Fibroblast of the aortic adventitia (primary cell): Measurements from ENCODE around the gene ZNF790. TPM values are rescaled to one million over a fixed set of nuclear protein-coding genes. Genes with fewer than 3 reads are reported as not detected.

Source experiments
- DNase-seq: peaks from one replicate; pipeline ENCODE4 v3.0.0-alpha.2; 2010; ENCODE audit warnings: low read depth
- H3K4me3 ChIP-seq: 2 replicates; pipeline ENCODE4 v1.5.1; 2011; ENCODE audit warnings: low read depth, mild to moderate bottlenecking, control low read depth, low read length, moderate library complexity
- total RNA-seq: library from RNA; depleted of rRNA; stranded (reverse); fragments of >200 nt; gene quantifications from 2 replicates; pipeline ENCODE4 v1.2.3, GENCODE V29; 2012; ENCODE audit warnings: low replicate concordance
- TF ChIP-seq, protein P1 (sequence below): IDR thresholded peaks from 2 replicates; pipeline ENCODE4 v1.5.1; 2011; ENCODE audit warnings: mild to moderate bottlenecking, low read length, control low read depth, inconsistent platforms; ENCODE audit not compliant: insufficient read depth

The ZNF790 gene
- total RNA-seq, 1 donor = 7.4 TPM

DNA sequence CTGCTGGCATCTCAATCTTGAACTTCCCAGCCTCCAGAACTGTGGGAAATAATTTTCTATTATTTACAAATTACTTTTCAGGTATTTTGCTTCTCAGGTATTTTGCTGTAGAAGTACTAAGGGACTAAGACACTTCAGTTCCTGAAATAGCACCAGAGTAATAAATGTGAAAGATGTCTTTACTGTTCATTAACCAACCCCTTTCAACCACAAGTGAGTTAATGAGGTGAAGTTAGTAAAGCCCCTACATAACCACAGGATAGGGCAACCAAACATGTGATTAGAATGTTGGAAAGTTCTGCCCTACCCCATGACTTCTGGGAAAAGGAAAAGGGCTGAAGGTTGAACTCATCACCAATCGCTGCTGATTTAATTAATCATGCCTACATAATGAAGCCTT lies 9.8 kb upstream of the ZNF790 start:
- TF ChIP-seq, protein P1, sequence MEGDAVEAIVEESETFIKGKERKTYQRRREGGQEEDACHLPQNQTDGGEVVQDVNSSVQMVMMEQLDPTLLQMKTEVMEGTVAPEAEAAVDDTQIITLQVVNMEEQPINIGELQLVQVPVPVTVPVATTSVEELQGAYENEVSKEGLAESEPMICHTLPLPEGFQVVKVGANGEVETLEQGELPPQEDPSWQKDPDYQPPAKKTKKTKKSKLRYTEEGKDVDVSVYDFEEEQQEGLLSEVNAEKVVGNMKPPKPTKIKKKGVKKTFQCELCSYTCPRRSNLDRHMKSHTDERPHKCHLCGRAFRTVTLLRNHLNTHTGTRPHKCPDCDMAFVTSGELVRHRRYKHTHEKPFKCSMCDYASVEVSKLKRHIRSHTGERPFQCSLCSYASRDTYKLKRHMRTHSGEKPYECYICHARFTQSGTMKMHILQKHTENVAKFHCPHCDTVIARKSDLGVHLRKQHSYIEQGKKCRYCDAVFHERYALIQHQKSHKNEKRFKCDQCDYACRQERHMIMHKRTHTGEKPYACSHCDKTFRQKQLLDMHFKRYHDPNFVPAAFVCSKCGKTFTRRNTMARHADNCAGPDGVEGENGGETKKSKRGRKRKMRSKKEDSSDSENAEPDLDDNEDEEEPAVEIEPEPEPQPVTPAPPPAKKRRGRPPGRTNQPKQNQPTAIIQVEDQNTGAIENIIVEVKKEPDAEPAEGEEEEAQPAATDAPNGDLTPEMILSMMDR = no peak
- no peak overlapping the region for H3K4me3 ChIP-seq
- no peak for DNase-seq

DNA sequence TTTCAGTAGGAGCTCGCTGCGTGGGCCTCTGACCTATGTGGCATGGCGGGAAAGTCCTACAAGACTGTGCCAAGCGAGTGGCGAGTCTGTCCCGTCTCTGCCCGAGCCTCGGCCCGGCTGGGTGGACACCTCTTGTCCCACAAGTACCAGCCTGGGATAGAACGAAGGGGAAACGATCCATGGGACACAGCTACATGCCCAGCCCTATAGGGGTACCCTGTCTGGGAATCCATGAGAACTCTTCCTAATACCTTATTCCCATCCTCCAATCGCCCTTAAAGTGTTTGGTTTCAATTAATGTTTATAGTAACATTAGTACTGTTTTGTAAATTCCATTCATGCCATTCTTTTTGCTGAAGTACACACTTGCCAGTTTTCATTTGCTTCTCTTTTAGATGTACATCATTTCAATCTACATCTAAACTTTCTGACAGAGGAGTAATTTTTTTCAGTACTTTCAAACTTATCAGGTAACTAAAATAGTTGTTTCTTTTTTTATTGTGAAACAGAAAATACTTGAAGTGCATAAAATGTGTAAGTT lies 667 bp upstream of the ZNF790 start:
- H3K4me3 ChIP-seq = peak overlapping the region; percentile 90
- TF ChIP-seq, protein P1 = no peak
- no peak for DNase-seq

DNA sequence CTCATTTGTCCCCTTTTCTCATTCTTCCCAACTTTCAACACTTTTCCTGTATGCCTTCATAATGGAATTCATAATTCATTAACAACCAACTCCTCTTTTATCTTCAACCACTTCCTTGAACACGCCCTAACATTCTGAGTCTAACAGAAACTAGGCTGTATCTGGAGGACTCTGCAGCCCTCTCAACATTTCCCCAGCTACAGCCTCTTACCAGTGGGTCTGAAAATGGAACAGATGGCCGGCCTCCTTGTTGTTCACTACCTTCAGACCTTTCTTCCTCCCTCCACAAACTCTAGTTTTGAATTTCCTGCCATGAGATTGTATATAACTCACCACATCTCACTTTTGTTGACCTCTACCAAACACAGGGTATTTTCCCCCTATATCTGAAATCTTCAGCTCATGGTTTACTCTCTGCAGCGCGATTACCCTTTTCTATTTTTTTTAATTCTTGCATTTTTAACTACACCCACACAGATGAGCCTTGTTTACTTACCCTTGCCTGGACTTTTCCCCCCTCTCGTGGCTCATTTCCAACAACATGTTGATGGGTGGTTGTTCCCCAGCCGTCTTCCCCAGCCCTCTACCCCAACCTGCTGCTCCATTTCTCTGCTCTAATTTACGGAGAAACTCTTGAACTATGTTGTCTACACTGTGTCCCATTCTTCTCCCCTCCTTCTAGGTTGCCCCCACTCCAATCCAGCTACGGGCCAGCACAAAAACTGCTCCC lies 846 bp downstream of the ZNF790 start:
- TF ChIP-seq, protein P1 = no peak
- peak overlapping the region; percentile 90 for H3K4me3 ChIP-seq
- DNase-seq = no peak

DNA sequence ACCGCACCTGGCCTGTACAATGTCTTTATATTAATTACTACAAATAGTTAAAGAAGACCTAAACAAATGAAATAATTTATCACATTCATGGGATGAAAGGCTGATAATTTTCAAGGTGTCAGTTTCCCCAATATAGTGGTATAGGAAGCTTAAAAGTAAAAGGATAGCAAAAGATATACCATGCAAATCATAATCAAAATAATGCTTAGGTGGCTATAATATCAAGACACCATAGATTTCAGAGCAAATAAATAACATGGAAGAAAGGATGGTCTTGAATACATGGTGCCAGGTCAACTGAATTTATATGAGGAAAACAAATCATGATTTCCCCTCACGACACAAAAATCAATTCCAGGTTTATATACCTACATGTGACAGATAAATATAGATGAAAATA lies 4.8 kb downstream of the ZNF790 start:
- no peak for DNase-seq
- H3K4me3 ChIP-seq = no peak overlapping the region
- TF ChIP-seq, protein P1 = no peak

DNA sequence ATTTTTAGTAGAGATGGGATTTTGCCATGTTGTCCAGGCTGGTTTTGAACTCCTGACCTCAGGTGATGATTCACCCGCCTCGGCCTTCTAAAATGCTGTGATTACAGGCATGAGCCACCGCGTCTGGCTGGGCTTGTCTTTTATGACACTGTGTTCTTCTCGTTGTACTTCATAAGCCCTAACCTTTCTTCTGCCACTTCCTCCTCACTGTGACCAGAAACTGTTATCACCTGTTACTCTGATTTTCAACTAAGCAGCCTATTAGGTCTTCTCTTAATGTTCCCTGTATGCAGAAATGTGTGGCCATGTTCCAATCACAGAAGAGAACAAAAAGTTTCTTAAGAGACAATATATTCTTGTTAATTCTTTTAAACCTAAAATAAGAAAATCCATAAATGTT lies 16.4 kb downstream of the ZNF790 start:
- DNase-seq = no peak
- H3K4me3 ChIP-seq = no peak overlapping the region
- TF ChIP-seq, protein P1 = no peak

DNA sequence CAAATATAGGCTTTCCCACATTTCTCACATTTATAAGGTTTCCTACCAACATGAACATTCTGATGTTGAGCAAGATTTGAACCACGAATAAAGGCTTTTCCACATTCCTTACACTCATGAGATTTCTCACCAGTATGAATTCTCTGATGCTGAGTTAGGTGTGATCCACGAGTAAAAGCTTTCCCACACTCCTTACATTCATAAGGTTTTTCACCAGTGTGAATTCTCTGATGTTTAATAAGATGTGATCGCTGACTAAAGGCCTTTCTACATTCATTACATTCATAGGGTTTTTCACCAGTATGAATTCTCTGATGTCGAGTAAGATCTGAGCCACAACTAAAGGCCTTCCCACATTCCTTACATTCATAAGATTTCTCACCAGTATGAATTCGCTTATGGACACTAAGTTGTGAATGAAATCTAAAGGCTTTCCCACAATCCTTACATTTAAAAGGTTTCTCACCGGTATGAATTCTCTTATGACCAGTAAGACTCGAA lies 19.0 kb downstream of the ZNF790 start:
- TF ChIP-seq, protein P1 = no peak
- DNase-seq = no peak
- no peak overlapping the region for H3K4me3 ChIP-seq

DNA sequence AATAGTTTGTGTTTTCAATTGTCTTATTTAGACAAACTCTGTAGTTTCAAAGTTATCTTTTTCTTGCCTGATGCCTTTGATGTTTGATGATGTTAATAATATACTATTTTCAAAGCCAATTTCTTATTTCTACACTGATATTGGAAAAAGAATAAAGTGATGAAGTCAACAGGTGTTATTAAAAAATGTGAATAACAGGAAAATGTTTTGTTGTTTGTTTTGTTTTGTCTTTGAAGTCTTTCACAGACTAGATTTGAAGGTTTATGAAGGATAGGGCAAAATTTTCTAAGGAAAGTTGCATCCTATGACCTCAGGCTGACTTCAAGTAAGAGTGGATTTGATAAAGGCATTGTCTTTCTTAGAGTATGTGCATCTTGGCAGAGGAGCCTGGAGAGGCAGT lies 31.2 kb downstream of the ZNF790 start:
- DNase-seq = no peak
- TF ChIP-seq, protein P1 = no peak
- no peak overlapping the region for H3K4me3 ChIP-seq
